HG03442 (cell line): Measurements from ENCODE around the gene MRPL43.
"Not testable (repeated sequence)": the region's sequence is repeated elsewhere in the genome, so short reads cannot be mapped to it uniquely, and the experiment has no call there.

ENCODE experiments used
- ATAC-seq: cut with Tn5 transposase; IDR thresholded peaks from one replicate; pipeline ENCODE4 v1.9.1; 2021; ENCODE audit warnings: mild to moderate bottlenecking, moderate library complexity; ENCODE audit not compliant: unreplicated experiment

The MRPL43 gene

DNA sequence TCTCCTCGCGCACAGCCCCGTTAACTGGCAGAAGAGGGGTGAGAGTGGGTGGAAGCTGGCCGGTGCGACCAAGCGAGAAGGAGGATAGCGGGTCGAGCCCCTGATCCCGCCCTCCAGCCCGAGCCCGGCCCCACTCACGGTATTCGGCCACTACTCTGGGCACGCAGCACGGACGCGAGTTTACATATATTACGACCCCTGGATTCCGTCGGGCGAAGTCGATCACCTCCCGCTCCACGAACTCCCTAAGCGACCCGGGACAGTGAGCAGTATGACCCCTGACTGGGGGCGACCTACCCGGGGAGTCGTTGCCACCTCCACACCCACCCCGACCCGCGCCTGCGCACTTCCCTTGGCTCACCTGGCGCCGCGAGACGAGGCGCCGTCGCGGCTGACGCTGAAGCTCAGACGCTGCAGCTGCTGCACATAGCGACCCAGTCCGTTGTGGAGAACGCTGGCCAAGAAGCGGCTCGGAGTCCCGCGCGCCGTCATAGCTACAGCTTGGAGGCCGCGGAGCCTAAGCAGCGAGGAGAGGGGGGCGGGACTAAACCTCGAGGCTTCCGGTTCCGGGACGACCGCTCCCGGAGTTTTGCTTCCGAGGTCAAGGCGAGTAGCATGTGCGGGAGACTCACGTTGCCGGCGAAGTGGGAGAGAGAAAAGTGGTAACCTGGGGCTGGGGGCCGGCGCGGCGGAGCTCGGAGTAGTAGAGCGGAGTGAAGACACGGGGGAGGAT is at the start of gene MRPL43, which contains the start of gene TWNK:
Gene MRPL43 (minus strand): TSS at position 546 of the 733 bp plus-strand sequence. CDS start 54 bp downstream, at position 492.
Gene TWNK (plus strand): TSS at position 592 of the 733 bp plus-strand sequence. CDS start 668 bp downstream, outside the sequence.
- peak; percentile 69 for ATAC-seq

GRCh38 chr10:101036726-101037125 is 49.4 kb upstream of the MRPL43 start:
- no peak for ATAC-seq

DNA sequence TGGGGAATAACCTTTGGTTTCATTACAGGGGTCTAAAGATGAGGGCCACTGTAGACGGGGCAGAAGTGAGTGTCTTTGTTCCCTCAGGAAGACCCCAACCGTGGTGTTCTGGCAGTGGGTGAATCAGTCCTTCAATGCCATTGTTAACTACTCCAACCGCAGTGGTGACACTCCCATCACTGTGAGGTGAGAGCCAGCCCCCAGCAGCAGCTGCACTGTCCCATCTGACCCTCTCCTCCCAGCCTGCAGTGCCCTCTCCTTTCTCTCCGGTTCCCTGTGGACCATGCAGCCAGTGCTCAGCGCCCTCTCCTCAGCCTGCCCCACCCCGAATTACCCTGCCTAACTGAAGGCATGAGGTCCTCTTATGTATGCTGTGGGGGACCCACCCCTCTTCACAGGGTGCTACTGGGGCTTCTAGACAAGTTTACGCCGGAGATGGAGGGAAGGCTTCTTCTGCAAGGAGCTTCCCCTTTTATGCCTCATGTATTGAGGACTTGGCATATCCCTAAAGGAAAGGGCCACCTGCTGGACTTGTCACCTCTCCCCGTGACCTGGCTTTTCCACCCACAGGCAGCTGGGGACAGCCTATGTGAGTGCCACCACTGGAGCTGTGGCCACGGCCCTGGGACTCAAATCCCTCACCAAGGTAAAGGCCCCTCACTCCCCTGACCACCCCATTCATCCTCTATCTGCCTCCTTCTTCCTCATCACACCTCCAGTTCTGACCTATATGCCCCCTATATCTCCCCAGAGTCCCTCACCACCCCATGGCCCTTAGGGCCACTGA is 48.8 kb upstream of the MRPL43 start:
- no peak for ATAC-seq

DNA sequence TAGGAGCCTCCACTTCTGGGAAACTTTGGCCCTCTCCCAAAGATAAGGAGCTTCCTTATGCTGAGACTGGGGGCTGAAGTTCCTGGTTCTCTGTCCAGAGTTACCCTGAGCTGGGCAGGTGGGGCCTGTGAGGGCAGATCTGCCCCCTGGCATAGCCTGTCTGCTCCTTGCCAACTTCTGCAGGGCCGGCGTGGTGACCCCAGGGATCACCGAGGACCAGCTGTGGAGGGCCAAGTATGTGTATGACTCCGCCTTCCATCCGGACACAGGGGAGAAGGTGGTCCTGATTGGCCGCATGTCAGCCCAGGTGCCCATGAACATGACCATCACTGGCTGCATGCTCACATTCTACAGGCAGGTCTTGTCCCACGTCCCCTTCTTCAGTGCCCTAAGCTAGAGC is 48.0 kb upstream of the MRPL43 start:
- no peak for ATAC-seq

DNA sequence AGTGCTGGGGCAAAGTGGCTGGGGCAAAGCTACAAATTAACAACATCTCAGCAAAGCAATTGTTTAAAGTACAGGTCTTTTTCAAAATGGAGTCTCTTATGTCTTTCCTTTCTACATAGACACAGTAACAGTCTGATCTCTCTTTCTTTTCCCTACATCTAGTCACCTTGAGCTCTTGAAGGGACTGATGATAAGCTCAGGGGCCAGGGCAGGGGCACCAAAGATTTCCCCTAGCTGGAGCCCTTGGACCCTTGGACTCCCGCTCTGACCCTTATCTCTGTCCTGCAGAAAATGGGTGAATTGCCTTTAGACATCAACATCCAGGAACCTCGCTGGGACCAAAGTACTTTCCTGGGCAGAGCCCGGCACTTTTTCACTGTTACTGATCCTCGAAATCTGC is 47.1 kb upstream of the MRPL43 start:
- ATAC-seq = not testable (repeated sequence)

DNA sequence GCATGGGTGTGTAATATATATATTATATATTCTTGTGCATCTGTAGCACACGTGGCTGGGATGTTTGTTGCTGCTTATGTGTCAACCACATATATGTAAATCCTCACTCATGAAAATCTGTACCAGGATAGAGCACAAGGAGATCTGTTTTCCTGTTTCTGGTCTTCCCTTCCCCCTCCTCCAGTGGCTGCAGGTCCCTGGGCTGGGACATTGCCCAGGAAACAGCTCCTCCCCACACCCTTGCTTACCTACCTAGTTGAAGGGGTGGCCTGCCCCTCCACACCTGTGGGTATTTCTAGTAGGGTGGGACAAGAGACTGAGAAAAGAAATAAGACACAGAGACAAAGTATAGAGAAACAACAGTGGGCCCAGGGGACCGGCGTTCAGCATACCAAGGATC is 46.0 kb upstream of the MRPL43 start:
- ATAC-seq = no peak

DNA sequence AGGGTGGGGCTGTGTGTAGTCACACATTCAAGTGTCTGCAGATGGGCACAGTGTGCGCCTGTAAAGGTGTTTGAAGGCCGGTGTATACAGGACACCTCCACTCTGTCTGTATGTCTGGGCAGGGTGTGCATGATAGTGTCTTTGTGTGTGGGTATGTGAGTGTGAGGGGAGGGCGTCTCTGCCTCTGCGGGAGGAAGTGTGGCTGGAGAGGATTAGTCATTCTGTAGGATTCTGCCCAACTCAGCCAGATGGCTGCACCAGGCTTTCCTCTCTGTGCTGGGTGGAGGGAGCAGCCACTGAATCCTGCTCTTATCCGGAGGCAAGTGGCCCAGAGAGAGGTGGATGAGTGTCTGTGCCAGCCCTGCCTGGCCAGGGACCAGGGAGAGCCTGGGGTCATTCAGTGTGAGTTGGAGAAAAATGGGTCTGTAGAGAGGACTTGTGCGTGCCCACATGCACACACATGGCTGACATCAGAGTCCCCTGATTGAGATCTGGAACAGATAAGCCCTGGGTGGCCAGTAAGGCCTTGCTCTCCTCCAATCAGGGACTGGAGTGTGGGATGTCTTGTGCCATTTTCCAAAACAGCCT is 45.4 kb upstream of the MRPL43 start:
- ATAC-seq = peak; percentile 23

GRCh38 chr10:101031796-101032636 is 44.7 kb upstream of the MRPL43 start:
- peak; percentile 36 for ATAC-seq

DNA sequence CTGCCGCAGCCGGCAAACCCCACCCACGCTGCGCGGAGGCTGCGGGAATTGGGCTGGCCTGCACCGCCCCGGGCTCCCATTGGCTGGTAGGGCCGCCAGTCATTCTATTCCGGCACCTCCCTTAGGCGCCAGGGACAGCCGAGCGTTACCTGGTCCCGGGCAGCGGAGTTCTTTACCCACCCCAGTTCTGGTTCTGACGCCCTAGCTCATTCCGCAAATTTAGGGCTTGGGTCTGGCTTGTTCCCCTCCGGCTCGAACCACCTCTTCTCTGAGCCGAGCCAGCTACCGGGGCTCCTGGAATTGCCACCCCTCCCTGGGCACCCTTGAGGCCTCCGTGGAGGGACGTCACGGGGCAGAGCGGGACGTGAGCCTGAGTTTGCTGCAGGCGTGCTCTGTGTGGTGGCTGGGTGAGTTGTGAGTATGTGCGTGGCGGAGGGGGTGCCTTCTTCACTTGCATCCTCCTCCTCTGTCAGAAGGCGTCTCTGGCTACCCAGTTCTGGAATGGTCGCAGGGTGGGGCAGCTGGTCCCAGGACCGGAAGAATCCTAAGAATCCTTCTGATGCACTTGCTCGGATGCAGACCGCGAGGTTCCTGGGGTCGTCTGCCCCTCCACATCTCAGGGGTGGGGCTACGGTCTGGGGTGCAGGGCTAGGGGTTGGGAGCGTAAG is 44.0 kb upstream of the MRPL43 start, which contains the start of the genes PDZD7 and SFXN3:
Gene PDZD7 (minus strand): TSS at position 2 of the 668 bp plus-strand sequence. CDS start 910 bp downstream, outside the sequence.
Gene SFXN3 (plus strand): TSS at position 107 of the 668 bp plus-strand sequence. CDS start 3,461 bp downstream, outside the sequence.
- ATAC-seq = peak; percentile 87

DNA sequence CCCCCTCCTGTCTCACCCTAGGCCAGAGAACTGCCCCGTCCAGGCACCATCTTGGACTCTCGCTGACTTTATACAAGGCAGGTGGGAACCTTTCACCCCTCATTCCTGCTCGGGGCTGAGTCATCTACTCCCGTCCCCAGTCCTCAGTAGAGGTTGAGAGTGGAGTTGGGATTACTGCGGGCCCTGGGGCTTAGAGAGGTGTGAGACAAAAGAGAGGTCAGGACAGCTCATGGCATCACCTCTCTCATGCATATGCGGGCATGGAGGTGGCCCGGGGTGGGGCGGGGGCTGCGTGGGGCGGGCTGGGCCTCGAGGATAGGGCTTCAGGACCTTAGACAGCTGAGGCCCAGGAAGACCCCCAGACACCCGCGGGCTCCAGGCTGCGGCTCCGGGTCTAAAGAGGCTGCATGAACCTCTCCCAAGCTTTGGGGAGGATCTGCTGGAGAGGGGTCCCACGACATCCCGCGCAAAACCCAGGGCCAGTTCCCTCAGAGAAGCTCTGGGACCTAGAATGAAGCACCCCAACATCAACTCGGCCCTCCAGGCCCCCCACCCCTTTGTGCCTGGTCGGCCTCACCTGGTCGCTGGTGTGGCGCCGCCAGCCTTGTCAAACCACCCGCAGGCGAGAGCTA is 43.3 kb upstream of the MRPL43 start:
- no peak for ATAC-seq

GRCh38 chr10:101029520-101030295 is 42.4 kb upstream of the MRPL43 start:
- ATAC-seq = no peak

GRCh38 chr10:101028446-101029337 is 41.4 kb upstream of the MRPL43 start:
- no peak for ATAC-seq

- no peak for ATAC-seq
Observed at GRCh38 chr10:101027106-101027720, 39.9 kb upstream of the MRPL43 start.

DNA sequence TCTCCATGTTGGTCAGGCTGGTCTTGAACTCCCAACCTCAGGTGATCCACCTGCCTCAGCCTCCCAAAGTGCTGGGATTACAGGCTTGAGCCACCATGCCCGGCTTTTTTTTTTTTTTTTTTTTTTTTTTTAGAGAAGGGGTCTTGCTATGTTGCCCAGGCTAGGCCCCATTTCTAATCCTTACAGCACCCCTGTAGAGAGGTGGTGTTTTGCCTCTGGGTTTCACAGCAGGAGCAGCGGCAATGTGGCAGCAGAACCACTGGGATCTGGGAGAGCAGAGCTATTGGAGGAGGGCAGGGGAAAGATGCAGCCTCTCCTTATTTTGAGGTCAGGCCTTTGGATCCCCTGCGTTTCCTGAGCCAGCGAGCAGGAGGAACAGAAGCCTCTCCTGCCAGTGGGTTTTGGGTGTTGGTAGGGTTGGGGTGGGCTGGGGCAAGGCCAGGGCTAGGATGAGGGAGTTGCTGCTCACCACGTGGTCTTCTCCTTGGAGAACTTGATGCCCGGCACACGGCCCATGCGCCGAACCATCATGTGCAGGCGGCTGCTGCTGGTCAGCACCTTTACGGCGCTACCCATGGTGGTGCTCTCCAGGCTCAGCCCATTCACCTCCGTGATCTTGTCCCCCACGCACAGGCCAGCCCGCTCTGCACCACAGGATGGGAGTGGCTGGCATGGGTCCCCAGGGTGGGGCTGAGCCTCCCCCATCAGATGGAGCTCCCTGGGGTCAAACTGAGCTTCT is 35.8 kb upstream of the MRPL43 start:
- no peak for ATAC-seq

GRCh38 chr10:101021692-101022251 is 34.5 kb upstream of the MRPL43 start:
- ATAC-seq = no peak

DNA sequence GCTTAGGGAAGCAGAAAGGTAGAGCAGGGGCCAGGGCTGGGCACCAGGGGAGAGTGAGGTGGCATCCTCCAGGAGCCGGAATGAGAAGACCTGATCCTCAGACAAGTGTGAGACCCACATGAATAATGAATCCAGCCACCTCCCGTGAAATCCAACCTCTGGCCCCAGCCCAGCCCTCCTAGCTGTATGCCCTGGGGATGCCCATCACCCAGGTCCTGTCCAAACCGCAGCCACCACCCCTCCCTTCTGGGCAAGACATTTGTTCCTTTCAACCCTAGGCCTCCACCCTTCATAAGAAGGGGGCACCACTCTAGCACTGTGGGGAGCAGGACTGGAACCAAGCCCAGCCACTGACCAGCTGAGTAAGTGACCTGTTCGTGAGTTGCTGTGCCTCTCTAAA is 33.9 kb upstream of the MRPL43 start:
- ATAC-seq = no peak
